Measurements from ENCODE around the gene UCHL5. TPM values are rescaled to one million over a fixed set of nuclear protein-coding genes. Genes with fewer than 3 reads are reported as not detected.

UCHL5 gene
- total RNA-seq, 1 experiment from 2014 or later = 42.1 TPM

DNA sequence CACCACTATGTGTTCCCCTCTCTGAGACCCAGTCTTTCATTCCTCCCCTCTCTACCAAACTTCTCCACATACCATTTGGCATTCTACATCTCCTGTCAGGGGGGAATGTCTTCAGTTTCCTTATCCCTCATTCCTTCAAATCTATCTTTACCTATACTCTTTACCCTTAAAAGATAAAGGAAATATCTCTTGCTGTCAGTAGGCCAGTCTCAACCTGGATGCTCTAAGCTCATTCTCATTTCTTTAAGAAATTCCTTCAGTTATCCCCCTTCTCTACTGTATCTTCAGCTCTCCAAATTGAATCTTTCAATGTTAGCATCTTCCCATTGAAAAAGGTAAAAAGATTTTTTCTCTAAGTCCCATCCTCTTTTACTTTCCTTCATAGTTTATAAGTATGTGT, 6.8 kb upstream of the UCHL5 start:
- Histone ChIP-seq H4K5ac (ENCODE audit: insufficient read length, low read depth, low read length) (no peak overlapping the region), H2AK5ac (ENCODE audit: insufficient read length, low read length) (no peak overlapping the region), H3K23ac (ENCODE audit: insufficient read length, low read depth, low read length) (no peak overlapping the region), H3K18ac (ENCODE audit: insufficient read length, low read depth, low read length) (no peak overlapping the region), H2AFZ (ENCODE audit: low read length) (no peak overlapping the region), H2BK15ac (ENCODE audit: low read depth, low read length) (no peak overlapping the region), H3K56ac (ENCODE audit: insufficient read length, low read depth, low read length) (no peak overlapping the region), H4K8ac (replicated peaks; ENCODE audit: insufficient read length, low read depth, low read length) (no peak overlapping the region), H3K79me1 (ENCODE audit: insufficient read depth, low read depth, low read length, poor library complexity, severe bottlenecking) (peaks cover 2% of the 10 kb centered on the region), H3K23me2 (ENCODE audit: insufficient read length, low read depth, low read length, poor library complexity, severe bottlenecking) (no peaks in the 10 kb centered on the region), H3T11ph (ENCODE audit: low read length) (no peak overlapping the region), H4K91ac (ENCODE audit: insufficient read length, low read depth, low read length) (no peak overlapping the region), H3K9ac (ENCODE audit: extremely low read depth, insufficient read length, low read length) (no peak overlapping the region), H3K4me2 (ENCODE audit: insufficient read depth, insufficient read length, low read length) (no peak overlapping the region), H3K14ac (ENCODE audit: insufficient read depth, low read length) (no peak overlapping the region), H2BK5ac (ENCODE audit: insufficient read length, low read length) (no peak overlapping the region), H3K4me1 (ENCODE audit: insufficient read depth, low read length) (no peaks in the 10 kb centered on the region; the same call in 1 of the 2 replicates), H3K4ac (ENCODE audit: low read depth, low read length) (no peak overlapping the region), H4K20me1 (ENCODE audit: control insufficient read depth, insufficient read depth, insufficient read length) (no peaks in the 10 kb centered on the region), H3K27me3 (ENCODE audit: insufficient read depth, low read length) (no peaks in the 10 kb centered on the region), H2BK20ac (ENCODE audit: low read depth, low read length, poor library complexity, severe bottlenecking) (no peak overlapping the region), H3K9me3 (ENCODE audit: control insufficient read depth, low read depth, low read length) (no peaks in the 10 kb centered on the region), H3K27ac (ENCODE audit: insufficient read length, low read depth, low read length) (no peak overlapping the region), H2BK12ac (ENCODE audit: insufficient read length, low read depth, low read length) (no peak overlapping the region), H3K79me2 (ENCODE audit: insufficient read depth, low read length) (peaks cover 19% of the 10 kb centered on the region; the same call in 1 of the 2 replicates), H2BK120ac (ENCODE audit: low read depth, low read length, poor library complexity, severe bottlenecking) (no peak overlapping the region)
- TF ChIP-seq, protein P1, sequence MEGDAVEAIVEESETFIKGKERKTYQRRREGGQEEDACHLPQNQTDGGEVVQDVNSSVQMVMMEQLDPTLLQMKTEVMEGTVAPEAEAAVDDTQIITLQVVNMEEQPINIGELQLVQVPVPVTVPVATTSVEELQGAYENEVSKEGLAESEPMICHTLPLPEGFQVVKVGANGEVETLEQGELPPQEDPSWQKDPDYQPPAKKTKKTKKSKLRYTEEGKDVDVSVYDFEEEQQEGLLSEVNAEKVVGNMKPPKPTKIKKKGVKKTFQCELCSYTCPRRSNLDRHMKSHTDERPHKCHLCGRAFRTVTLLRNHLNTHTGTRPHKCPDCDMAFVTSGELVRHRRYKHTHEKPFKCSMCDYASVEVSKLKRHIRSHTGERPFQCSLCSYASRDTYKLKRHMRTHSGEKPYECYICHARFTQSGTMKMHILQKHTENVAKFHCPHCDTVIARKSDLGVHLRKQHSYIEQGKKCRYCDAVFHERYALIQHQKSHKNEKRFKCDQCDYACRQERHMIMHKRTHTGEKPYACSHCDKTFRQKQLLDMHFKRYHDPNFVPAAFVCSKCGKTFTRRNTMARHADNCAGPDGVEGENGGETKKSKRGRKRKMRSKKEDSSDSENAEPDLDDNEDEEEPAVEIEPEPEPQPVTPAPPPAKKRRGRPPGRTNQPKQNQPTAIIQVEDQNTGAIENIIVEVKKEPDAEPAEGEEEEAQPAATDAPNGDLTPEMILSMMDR (conservative IDR thresholded peaks at IDR 0.05) = no peak
- Mint-ChIP-seq H3K4me1 (peaks cover 10 to 12% of the 10 kb centered on the region in 2 experiments), H3K27ac (0 out of 7 replicates have a peak overlapping the region, but pooled peaks of 1 of the 3 experiments have one; percentile 26), H3K9me3 (0 out of 5 replicates have a peak, but pooled peaks cover 0 to 3% of the 10 kb centered on the region in 2 experiments), H3K4me3 (no peak overlapping the region), H3K27me3 (ENCODE audit: low read depth) (no peaks in the 10 kb centered on the region), H3K36me3 (ENCODE audit: insufficient read depth in 1 of 3, low read depth in 3 of 3) (peaks cover 0 to 10% (median 6%) of the 10 kb centered on the region in 3 experiments; a peak in 6 of 7 replicates)
- no peak for DNase-seq

Measured in H9 (cell line).